Measurements from ENCODE around the gene MSH5. TPM values are rescaled to one million over a fixed set of nuclear protein-coding genes. Genes with fewer than 3 reads are reported as not detected.
A peak's percentile ranks its signal among the peaks of the same experiment; 100 is the strongest.

The MSH5 gene
- polyA plus RNA-seq, 3 donors: 0.58 to 31.2 (median 1.9) TPM

DNA sequence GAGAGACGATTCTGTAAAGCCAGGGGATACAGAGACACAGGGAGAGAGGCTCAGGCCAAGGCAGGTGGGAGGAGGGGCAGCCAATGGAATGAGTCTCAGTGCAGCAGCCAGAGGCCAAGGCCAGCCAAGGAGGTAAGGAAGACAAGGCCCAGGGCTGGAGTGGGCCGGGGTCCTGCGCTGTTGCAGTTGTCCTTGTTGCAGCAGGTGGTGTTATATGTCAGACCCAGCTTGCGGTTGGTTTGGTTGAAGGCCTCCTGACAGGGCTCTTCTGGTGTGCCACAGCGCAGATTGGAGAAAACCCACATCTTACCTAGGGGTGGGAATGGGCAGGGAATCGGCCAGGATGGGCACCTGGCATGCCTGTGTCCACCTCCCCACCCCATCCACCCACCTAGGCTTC lies 20.8 kb upstream of the MSH5 start:
- no peak overlapping the region for H2AFZ ChIP-seq (ENCODE audit: insufficient read depth, low read depth, low read length, poor library complexity, severe bottlenecking)
- Mint-ChIP-seq H3K4me1 (peaks cover 6% of the 10 kb centered on the region), H3K36me3 (peaks cover under 1 to 2% of the 10 kb centered on the region in 2 donors), H3K27ac (peak overlapping the region in 2 of 7 donors; percentile 38 to 58), H3K27me3 (ENCODE audit: low read depth in 3 of 3) (peaks cover 6 to 15% (median 11%) of the 10 kb centered on the region in 3 donors), H3K4me3 (no peak overlapping the region), H3K9me3 (no peaks in the 10 kb centered on the region)
- H3K4me1 ChIP-seq (ENCODE audit: control insufficient read depth in 1 of 2, insufficient read depth in 2 of 2, low read length in 2 of 2): no peaks in the 10 kb centered on the region
- TF ChIP-seq, protein P1, sequence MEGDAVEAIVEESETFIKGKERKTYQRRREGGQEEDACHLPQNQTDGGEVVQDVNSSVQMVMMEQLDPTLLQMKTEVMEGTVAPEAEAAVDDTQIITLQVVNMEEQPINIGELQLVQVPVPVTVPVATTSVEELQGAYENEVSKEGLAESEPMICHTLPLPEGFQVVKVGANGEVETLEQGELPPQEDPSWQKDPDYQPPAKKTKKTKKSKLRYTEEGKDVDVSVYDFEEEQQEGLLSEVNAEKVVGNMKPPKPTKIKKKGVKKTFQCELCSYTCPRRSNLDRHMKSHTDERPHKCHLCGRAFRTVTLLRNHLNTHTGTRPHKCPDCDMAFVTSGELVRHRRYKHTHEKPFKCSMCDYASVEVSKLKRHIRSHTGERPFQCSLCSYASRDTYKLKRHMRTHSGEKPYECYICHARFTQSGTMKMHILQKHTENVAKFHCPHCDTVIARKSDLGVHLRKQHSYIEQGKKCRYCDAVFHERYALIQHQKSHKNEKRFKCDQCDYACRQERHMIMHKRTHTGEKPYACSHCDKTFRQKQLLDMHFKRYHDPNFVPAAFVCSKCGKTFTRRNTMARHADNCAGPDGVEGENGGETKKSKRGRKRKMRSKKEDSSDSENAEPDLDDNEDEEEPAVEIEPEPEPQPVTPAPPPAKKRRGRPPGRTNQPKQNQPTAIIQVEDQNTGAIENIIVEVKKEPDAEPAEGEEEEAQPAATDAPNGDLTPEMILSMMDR (IDR thresholded peaks at IDR 0.05): no peak
- H3K27me3 ChIP-seq (ENCODE audit: control insufficient read depth in 2 of 2, insufficient read depth in 2 of 2, low read length in 2 of 2): no peaks in the 10 kb centered on the region
- DNase-seq: no peak
- WGBS (ENCODE audit: insufficient coverage): 94% methylated on average over 4 of the region's 6 CpGs
- no peak overlapping the region for H3K27ac ChIP-seq (ENCODE audit: low read depth in 1 of 2, low read length in 2 of 2)
- H3K79me2 ChIP-seq (ENCODE audit: insufficient read depth, low read length): no peaks in the 10 kb centered on the region
- no peak overlapping the region for H3K4me2 ChIP-seq (replicated peaks; ENCODE audit: extremely low read depth, low read length, poor library complexity, severe bottlenecking)
- no peaks in the 10 kb centered on the region for H3K36me3 ChIP-seq (replicated peaks in 1 of 2; ENCODE audit: control insufficient read depth in 1 of 2, insufficient read depth in 2 of 2, low read length in 2 of 2)
- H4K20me1 ChIP-seq (ENCODE audit: insufficient read depth, low read length): no peaks in the 10 kb centered on the region
- no peaks in the 10 kb centered on the region for H3K9me3 ChIP-seq (replicated peaks in 1 of 2; ENCODE audit: control insufficient read depth in 1 of 2, insufficient read depth in 1 of 2, low read length in 2 of 2)
- no peak overlapping the region for H3K4me3 ChIP-seq (replicated peaks in 1 of 3; ENCODE audit: low read depth in 2 of 3, low read length in 3 of 3)
- H3K9ac ChIP-seq (ENCODE audit: insufficient read depth, low read length, poor library complexity, severe bottlenecking): no peak overlapping the region
- intact Hi-C loops (cut with micrococcal nuclease): no loop called here

DNA sequence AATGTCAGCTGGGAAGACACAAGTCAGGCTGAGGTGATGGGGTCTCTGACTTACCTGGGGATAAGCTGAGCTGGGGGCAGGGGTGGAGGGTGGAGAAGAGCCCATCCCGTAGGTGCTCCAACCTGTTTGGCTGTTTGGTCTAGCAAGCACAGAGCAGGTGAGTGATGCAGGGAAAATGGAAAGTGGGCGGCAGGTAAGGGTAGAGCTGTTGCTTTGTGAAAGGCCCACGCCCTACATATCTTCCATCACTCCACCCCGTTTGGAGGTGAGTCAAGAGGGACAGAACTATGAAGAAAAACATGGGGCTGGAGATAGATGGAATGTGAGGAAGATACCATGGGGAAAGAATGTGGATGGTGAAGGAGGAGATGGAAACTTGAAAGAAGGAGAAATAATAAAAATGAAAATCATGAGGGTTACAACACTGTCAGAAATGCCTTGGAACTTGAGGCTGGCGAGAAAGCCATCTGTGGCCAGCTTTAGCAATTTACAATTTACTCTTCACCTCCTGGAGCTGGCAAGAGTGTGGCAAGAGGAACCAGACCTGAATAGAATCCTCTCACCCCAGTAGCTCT lies 19.5 kb upstream of the MSH5 start:
- 95% methylated on average over 5 of the region's 5 CpGs for WGBS (ENCODE audit: insufficient coverage)
- Mint-ChIP-seq H3K9me3 (no peaks in the 10 kb centered on the region), H3K27me3 (ENCODE audit: low read depth in 3 of 3) (peaks cover 8 to 18% (median 13%) of the 10 kb centered on the region in 3 donors), H3K36me3 (peaks cover 10 to 12% of the 10 kb centered on the region in 2 donors), H3K27ac (no peak overlapping the region), H3K4me1 (peaks cover 12% of the 10 kb centered on the region), H3K4me3 (no peak overlapping the region)
- Histone ChIP-seq H3K27ac (ENCODE audit: low read depth in 1 of 2, low read length in 2 of 2) (no peak overlapping the region), H3K9me3 (replicated peaks in 1 of 2; ENCODE audit: control insufficient read depth in 1 of 2, insufficient read depth in 1 of 2, low read length in 2 of 2) (no peaks in the 10 kb centered on the region), H2AFZ (ENCODE audit: insufficient read depth, low read depth, low read length, poor library complexity, severe bottlenecking) (no peak overlapping the region), H3K79me2 (ENCODE audit: insufficient read depth, low read length) (no peaks in the 10 kb centered on the region), H3K27me3 (ENCODE audit: control insufficient read depth in 2 of 2, insufficient read depth in 2 of 2, low read length in 2 of 2) (no peaks in the 10 kb centered on the region), H3K4me2 (replicated peaks; ENCODE audit: extremely low read depth, low read length, poor library complexity, severe bottlenecking) (no peak overlapping the region), H3K9ac (ENCODE audit: insufficient read depth, low read length, poor library complexity, severe bottlenecking) (no peak overlapping the region), H3K4me1 (ENCODE audit: control insufficient read depth in 1 of 2, insufficient read depth in 2 of 2, low read length in 2 of 2) (peaks cover 0 to under 1% of the 10 kb centered on the region in 2 donors), H3K36me3 (replicated peaks in 1 of 2; ENCODE audit: control insufficient read depth in 1 of 2, insufficient read depth in 2 of 2, low read length in 2 of 2) (no peaks in the 10 kb centered on the region), H4K20me1 (ENCODE audit: insufficient read depth, low read length) (no peaks in the 10 kb centered on the region), H3K4me3 (replicated peaks in 1 of 3; ENCODE audit: low read depth in 2 of 3, low read length in 3 of 3) (no peak overlapping the region)
- no peak for DNase-seq
- intact Hi-C loops (cut with micrococcal nuclease): loop anchor here in 1 of 2 donors (10.0 kb wide), 1 partner anchor 115 kb away; no protein-coding TSS in a partner anchor
- TF ChIP-seq, protein P1 (IDR thresholded peaks at IDR 0.05): no peak
